NCI-H2196 treated with DMSO at 0.1 percent for 48 hours (cell line): Measurements from ENCODE around the gene TMEM94.
"Not testable (repeated sequence)": the region's sequence is repeated elsewhere in the genome, so short reads cannot be mapped to it uniquely, and the experiment has no call there.

Experiments used
- DNase-seq: peaks from one replicate; lab custom pipeline; 2025; ENCODE audit not compliant: unreplicated experiment; lab: John Stamatoyannopoulos, UW

TMEM94 gene

DNA sequence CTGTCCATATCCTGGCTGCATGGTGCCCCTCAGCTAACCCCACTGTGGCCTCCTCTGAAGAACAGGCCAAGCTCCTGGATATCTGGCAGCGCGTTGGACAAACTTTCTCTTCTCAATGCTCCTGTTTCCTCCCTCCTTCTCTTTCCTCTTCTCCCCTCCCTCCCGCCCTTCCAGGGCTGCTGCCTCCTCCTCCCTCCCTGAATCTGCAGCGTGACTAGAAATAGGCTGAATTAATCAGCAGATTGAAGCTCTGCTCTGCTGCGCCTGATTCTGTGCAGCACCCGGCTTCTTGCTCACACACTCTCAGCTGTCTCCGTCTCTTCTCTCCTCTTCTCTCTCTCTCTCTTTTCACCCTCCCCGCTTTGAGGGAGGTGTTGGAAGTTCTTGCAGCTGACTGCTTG is 19.8 kb downstream of the TMEM94 start:
- no peak for DNase-seq

DNA sequence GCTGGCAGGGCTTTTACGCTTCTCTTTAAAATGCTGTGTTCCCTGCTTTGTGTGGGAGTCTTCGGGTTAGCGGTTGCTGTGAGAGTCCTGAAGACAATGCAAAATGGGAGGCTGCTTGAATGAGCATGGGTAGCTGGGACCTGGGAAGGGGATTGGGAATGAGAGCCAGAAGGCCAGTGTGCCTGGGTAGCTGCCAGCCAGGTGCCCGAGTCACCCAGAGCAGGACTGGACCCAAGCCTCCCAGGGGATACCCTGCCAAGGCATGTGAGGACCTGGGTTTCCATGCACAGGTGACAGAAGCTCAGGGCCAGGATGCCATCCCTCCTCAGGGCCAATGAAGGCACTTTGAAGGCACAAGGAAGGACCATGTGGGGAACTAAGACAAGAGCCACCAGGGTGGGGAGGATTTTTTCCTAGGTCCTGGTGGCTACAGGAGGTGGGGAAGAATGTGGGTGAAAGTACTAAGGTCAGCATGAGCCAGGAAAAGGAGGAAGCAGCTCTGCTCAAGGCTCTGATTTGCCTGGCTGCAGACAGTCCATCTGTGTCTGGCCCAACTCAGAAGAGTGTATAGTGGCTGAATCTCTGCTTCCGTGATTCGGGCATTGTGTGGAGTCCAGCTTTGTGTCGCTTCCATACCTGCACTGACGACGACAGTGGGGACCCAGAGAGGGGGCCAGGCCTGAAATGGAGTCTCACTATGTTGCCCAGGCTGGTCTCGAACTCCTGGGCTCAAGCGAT is 20.5 kb downstream of the TMEM94 start:
- no peak for DNase-seq

DNA sequence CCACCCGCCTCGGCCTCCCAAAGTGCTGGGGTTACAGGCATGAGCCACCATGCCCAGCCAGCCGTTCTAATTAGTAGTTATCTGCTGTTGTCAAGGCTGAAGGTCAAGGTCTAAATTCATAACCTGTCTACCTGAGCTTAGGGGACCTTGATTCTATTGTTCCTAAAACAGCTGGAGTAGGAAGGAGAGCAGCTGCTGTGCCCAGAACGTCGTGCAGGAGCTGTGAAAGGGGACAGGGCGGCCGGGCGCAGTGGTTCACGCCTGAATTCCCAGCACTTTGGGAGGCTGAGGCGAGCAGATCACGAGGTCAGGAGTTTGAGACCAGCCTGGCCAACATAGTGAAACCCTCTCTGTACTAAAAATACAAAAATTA is 21.0 kb downstream of the TMEM94 start:
- DNase-seq = not testable (repeated sequence)

DNA sequence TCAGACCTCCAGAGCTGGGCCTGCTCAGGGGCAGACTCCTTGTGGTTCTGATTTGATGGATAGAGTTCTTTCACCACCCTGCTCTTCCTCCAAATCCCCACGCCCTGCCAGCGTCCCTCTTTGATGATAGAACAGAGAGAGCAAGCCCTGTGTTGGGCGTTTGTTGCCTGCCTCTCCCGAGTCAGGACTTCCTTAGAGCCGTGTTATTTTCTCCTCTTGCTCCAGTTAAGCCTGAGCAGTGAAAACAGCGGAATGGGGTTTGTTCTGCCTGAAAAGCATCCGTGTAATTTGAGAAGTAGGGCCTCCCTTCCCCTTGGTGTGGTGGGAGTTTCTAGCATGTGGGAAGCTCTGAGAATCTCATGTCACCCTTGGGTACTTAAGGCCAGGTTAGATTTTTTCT is 22.1 kb downstream of the TMEM94 start:
- DNase-seq = no peak

DNA sequence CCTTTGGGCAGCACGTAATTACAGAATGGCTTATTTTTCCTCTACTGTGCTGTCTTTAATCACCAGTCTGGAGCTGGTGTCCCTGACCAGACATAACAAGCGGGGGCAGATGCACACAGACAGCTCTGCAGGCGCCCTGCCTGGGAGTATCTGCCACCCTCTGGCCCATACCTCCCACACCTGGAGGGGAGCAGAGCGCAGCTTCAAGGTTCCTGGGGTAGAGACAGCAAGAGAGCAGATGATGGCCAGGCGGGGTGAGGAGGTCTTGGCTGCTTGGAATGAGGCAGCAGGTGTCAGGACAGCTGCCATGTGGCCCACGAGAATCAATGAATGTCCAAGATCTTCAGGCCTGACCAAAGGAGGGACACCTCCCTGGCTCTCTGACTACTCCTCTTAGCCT is 23.8 kb downstream of the TMEM94 start:
- DNase-seq = no peak

DNA sequence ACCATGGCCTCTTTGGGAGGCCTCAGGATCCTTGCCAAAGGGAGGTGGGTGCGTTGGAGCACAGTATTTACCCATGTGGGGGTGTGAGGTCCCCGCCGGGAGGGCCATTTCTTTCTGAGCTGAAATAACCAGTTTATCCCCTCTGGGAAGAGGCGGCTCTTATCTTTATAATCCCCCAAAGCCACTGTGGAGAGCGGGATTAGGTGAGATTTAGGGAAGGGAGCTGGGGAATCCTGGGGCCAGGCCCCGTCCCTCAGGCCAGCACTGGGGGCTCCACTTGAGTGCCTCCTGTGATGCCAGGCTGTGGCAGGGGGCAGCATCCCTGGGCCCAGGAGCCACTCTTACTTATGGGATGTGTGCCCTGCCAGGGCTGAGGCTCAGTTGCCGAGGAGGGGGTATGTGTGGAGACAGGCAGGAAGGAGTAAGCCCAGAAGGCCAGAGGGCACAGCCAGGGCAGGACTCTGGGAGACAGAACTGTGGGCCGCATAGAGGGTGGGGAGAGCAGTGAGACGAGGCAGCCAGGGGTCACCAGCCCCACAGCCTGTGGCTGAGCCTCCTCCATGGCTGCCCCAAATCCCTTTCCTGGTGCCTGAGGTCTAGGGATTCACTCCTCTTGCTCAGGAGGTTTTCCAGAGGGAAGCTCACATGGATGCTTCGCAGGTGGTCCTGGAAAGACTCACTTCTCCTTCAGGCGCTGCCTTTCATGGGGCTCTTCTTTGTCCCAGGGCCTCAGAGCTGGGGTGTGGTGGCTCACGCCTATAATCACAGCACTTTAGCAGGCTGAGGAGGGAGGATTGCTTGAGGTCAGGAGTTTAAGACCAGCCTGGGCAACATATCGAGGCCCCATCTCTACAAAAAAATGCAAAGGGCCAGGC is 25.0 kb downstream of the TMEM94 start:
- DNase-seq = no peak

DNA sequence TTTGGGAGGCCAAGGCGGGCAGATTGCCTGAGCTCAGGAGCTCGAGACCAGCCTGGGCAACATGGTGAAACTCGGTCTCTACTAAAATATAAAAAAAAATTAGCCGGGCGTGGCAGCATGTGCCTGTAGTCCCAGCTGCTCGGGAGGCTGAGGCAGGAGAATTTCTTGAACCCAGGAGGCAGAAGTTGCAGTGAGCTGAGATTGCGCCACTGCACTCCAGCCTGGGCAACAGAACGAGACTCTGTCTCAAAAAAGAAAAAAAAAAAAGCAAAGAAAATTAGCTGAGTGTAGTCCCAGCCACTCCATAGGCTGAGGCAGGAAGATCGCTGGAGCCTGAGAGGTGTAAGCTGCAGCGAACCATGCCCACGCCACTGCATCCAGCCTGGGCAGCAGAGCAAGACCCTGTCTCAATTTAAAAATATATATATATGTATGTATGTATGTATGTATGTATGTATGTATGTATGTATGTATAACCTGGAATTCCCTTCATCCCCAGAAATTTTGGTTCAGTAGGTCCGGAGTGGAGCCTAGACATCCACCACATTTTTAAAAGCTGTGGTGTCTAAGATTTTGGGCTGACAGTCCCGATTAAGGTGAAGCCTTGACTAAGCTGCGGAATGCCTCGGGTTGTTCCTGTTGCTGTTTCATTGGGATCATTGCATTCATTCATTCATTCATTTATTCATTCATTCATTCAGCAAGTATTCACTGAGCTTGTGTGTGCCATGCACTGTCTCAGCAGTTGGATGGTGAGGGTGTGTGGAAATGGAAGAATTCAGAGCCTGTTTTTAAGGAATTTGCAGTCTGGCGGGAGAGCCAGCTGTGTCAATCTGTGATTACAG is 25.9 kb downstream of the TMEM94 start:
- no peak for DNase-seq

DNA sequence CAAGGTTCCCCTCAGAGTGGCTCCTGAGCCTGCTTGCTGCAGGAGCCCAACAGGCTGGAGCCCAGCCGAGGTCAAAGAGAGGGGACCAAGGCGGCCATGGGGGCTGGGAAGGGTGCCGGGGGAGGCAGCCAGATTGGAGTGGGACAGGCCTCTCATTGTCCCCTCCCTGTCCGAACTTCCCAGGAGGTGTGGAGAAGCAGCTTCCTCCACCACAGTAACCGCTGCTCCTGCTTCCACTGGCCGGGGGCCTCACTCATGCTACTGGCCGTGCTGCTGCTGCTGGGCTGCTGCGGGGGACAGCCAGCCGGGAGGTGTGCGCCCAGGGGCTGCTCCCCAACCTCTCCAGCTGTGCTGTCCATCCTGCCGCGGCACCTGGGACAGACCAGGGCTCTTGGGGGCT is 29.3 kb downstream of the TMEM94 start:
- no peak for DNase-seq

DNA sequence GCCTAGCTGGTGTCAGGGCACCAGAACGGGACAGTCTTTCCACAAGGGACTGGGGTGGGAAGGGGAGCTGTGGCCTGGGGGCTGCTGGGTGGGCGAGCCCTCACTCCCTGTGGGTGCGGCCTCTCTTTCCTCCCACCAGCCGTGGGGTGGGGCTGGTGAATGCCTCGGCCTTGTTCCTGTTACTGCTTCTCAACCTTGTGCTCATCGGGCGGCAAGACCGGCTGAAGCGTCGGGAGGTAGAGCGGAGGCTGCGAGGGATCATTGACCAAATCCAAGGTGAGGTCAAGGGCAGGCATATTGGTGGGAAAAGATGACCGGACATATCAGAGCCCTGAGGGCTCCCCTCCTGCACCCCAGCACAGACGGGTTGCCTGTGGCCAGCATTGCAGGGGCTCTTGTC is 29.7 kb downstream of the TMEM94 start:
- DNase-seq = no peak

DNA sequence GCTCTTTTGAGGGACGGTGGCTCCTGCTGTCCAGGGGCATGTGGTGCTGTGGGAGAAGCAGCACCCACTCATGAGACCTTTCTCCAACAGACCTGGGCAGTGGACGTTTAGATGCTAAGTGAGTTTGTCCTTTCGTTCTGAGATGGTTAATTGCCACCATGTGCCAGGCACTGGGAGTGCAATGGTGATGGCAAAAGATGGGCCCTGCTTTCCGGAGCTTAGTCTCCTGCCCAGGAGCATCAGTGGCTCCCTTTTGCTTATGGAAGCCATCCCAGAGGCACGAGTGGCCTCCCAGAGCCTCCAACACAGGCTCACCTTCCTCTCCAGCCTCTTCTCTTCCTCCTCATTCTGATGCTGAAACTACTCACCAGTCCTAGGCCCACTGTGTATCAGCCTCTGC is 30.5 kb downstream of the TMEM94 start:
- DNase-seq = no peak

DNA sequence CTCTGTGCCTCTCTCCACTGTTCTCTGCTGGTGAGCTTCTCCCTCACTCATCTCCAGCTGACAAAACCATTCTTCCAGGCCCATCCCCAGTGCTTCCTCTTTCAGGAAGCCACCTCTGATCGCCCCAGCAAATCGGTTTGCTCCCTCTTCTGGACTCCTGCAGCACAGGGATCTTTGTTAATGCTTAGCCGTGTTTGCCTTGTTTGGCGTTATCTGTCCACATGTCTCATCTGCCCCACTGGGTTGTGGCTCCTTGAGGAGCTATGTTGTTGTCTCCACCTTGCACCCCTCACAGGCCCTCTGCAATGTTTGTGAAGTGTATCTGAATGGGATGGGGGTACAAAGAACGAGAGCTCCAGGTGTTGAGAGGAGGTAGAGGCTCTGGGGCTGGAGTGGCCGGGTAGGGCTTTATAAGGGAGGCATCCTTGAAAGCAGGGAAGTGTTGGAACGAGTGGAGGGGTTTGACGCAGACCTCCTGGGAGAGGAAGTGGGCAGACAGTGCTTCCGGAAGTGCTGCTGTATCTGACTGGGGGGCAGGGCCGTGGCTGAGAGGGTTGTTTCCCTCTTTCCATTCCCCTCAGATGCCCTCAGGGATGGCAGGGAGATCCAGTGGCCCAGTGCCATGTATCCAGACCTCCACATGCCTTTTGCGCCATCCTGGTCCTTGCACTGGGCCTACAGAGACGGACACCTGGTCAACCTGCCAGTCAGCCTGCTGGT is 31.1 kb downstream of the TMEM94 start:
- DNase-seq = no peak

DNA sequence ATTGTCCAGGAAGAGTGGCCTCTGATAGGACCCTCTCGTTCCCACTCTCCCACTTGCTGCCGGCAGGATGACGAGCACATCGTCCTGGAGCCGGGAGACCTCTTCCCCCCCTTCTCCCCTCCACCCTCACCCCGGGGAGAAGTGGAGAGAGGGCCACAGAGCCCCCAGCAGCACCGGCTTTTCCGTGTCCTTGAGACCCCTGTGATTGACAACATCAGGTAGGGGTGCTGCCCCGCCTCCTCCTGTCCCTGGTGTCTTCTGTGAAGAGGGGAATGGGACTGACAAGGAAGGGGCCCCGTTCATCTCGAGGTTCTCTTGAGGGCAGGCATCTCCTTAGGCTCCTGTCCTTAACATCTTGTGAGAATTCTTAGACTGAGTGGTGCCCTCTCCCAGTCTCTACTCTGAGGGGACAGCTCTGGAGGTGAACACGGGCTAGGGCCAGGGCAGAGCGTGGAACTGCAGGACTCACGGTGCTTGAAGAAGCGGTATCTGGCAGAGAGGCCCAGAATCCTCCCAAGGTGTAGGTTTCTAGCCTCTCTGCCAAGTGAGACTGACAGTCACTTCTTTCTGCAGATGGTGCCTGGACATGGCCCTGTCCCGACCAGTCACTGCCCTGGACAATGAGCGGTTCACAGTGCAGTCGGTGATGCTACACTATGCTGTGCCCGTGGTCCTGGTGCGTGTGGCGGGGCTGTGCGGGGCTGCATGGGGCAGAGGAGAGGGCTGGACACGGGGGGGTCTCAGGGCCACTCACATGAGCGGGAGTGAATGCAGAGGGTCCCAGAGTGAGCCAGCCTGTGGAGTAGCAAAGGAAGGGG is 32.5 kb downstream of the TMEM94 start:
- no peak for DNase-seq

DNA sequence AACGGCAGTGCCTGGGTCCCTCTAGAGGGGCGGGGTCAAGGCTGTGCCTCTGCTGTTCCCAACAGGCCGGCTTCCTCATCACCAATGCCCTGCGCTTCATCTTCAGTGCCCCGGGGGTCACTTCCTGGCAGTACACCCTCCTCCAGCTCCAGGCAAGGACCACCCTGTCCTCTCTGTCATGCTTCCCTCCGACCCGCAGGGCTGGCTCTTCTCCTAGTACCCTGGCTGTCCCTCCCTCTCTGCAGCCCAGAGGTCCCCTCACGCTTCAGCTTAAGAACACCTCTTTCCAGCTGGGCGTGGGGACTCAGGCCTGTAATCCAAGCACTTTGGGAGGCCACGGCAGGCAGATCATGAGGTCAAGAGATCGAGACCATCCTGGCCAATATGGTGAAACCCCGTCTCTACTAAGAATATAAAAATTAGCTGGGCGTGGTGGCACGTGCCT is 33.1 kb downstream of the TMEM94 start:
- DNase-seq = no peak

DNA sequence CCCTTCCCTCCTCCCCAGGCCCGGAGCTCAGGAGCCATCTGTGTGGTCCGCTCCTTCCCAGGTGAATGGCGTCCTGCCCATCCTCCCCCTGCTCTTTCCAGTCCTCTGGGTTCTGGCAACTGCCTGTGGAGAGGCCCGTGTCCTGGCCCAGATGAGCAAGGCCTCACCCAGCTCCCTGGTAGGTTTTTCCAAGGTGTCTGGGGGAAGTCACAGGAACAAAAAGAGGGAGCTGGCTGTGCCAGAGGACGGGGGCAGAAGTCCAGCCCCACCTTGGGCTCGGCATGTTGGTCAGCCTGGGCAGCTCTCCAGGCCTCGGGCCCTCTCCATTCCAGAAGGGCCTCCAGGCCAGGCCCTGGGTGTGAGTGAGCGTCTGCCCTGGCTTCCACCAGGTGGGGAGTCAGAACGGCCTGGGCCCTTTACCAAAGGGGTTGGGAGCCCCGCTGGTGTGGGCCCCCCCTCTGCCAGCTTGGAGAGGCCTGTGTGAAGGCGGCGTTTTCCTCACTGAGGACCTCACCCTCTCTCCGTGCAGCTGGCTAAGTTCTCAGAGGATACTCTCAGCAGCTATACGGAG is 33.8 kb downstream of the TMEM94 start:
- no peak for DNase-seq

DNA sequence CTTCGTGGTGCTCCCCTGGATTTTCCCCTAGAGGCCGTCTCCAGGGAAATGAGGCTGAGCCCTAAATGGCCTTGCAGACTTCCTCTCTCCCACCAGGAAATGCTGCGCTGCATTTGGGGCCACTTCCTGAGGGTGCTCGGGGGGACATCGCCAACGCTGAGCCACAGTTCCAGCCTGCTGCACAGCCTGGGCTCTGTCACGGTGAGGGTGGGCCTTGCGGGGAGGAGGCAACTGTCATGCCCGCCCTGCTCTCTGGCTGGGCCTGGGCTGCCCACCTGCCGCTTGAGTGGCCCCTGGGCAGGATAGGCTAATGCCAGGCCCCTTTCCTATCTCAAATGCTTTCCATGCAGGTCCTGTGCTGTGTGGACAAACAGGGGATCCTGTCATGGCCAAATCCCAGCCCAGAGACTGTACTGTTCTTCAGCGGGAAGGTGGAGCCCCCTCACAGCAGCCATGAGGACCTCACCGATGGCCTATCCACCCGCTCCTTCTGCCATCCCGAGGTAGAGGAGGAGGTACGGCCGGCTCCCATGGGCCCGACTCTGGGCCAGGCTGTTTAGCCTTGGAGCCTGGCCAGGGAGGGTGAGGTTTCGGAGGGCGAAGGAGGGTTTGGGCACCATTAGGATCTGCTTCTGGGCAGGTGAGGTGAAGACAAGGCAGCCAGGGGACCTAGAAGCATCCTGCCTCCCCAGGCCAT is 34.7 kb downstream of the TMEM94 start:
- no peak for DNase-seq

DNA sequence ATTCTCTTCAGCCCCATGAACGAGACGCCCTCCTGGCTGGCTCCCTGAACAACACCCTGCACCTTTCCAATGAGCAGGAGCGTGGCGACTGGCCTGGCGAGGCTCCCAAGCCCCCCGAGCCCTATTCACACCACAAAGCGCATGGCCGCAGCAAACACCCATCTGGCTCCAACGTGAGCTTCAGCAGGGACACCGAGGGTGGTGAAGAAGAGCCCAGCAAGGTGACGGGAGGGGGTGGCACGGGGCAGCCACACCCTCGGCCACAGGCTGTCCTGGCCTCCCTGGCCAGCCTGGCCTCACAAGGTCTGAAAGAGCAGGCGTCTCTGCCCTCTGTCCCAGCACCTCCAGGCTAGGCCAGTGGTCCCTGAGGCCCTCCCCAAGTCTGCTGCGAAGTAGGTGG is 35.2 kb downstream of the TMEM94 start:
- DNase-seq = no peak

DNA sequence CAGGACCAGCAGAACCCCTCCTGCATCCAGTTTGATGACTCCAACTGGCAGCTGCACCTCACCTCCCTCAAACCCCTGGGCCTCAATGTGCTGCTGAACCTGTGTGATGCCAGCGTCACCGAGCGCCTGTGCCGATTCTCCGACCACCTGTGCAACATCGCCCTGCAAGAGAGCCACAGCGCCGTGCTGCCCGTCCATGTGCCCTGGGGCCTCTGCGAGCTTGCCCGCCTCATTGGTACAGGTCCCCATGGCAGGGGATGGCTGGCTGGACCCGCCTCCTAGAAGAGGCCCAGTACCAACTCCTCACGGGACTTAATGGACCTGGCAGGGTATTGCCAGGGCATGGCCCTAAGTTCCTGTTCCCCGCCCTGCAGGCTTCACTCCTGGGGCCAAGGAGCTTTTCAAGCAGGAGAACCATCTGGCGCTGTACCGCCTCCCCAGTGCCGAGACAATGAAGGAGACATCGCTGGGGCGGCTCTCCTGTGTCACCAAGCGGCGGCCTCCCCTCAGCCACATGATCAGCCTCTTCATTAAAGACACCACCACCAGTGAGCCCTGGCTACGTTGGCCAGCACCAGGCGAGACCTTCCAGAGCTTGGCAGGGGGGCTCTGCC is 36.2 kb downstream of the TMEM94 start:
- no peak for DNase-seq

DNA sequence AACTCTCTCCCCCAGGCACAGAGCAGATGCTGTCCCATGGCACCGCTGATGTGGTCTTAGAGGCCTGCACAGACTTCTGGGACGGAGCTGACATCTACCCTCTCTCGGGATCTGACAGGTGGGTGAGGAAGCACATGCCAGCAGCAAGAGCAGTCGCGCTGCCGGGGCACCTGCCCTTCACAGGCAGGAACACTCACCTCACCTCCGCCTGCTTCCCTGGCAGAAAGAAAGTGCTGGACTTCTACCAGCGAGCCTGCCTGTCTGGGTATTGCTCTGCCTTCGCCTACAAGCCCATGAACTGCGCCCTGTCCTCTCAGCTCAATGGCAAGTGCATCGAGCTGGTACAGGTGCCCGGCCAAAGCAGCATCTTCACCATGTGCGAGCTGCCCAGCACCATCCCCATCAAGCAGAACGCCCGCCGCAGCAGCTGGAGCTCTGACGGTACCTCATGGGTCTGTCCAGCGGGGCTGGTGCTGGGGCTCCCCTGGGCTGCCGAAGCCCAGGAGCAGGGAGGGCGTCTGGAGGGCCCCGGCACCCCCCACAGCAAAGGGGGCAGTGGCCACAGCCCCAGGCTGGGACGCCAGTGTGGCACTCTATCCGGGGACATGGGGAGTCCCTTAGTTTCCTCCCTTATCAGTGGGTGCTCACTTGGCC is 37.2 kb downstream of the TMEM94 start:
- DNase-seq = no peak
